NCI-H1930 (cell line): Measurements from ENCODE around the gene CDK5RAP3.
"Not testable (repeated sequence)": the region's sequence is repeated elsewhere in the genome, so short reads cannot be mapped to it uniquely, and the experiment has no call there.

Experiments used
- DNase-seq, 2 experiments: peaks; one replicate each; lab custom pipeline; 2025; lab: John Stamatoyannopoulos, UW

CDK5RAP3 gene

GRCh38 chr17:47975189-47975822, 4.4 kb downstream of the CDK5RAP3 start:
- DNase-seq = no peak

DNA sequence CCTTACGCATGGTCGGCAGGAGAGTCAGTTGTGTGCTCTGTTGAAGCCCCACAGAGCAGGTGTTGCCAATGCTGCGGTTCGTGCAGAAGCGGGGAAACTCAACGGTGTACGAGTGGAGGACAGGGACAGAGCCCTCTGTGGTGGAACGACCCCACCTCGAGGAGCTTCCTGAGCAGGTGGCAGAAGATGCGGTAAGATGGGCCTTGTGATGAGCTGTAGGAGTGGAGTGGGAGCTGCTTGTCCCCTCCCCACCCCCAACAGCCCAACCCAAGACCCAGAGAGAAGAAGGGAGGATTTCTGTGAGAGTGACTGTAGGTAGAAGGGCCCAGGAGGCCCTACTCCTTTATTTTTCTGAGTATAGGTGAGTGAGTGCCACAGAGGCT, 4.9 kb downstream of the CDK5RAP3 start:
- DNase-seq = no peak

DNA sequence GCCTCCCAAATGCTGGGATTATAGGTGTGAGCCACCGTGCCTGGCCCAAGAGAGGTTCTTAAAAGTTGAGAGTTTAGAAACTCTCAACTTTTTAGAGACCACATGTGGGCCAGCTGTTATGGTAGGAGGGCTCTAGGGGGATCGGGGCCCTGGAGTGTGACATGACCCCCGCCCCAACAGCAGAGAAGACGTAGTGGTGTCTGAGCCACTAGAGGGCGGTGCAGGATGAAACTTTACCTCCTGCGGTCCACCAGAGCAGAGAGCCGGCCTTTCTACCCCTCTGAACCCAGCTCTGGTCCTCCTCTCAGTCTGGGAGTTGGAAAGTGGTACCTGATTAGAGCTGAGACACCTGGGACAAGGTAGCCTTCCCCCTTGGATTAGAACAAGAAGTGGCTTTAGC, 7.4 kb downstream of the CDK5RAP3 start:
- peak in 1 of 2 experiments; percentile 30 for DNase-seq

- no peak for DNase-seq
Observed at GRCh38 chr17:47980541-47980940, 9.6 kb downstream of the CDK5RAP3 start.

GRCh38 chr17:47981462-47981861, 10.5 kb downstream of the CDK5RAP3 start:
- DNase-seq = no peak

DNA sequence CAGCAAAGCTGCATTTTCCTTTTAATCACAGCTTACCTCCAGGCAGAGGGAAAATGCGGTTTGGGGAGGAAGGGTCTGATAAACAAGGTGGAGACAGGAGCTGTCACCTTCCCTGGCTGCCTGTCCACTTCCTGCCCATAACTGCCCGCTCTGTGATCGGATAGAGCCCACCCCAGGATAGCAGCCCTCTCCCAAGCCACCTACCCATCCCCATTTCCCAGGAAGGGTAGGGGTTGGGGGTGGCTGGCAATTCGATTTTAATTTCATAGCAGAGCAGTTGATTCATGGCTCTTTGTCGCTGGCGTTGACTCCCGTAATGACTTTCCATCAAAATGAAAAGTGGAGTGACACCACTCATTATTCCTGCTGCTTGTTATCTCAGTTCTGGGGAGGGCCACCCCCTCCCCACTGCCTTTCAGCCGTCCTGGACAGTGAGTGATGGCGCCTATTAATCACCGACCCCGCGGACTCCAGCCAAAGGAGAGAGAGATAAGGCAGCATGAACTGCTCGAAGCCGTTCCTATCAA, 11.2 kb downstream of the CDK5RAP3 start:
- no peak for DNase-seq

DNA sequence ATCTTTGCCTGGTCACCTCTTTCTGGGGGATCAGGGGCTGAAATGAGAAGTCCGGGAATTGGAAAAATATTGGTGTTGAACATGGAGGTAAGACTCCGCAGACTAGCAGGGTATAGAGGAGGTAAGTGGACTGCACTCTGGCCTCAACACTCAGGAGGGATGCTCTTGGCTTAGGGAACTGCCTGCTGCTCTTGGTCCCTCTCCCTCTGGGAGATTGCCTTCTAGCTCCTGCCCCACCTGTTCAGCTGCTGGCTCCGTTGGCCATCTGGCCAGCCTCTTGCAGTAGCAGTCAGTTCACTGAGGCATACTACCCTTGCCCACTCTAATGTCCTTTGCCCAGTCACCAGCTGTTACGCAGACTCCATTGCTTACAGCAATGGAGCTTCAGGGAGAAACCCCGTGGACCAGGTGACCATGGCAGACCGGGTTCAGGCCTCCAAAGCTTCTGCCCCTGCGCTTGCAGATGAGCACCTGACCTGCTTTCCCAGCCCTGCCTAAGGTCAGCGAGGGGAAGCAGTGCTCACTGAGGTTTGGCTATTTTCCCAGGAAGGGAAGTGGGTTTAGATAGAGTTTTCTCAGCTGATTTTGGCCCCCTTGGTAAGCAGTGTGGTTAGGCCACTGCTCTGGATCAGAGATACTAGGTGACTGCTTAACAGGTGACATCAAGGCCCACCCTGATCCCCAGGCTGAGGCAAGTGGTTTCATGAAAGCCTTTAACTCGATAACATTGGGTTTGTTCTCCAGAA, 11.9 kb downstream of the CDK5RAP3 start:
- DNase-seq = no peak

- DNase-seq = no peak
Observed at GRCh38 chr17:47983492-47984223, 12.7 kb downstream of the CDK5RAP3 start.

DNA sequence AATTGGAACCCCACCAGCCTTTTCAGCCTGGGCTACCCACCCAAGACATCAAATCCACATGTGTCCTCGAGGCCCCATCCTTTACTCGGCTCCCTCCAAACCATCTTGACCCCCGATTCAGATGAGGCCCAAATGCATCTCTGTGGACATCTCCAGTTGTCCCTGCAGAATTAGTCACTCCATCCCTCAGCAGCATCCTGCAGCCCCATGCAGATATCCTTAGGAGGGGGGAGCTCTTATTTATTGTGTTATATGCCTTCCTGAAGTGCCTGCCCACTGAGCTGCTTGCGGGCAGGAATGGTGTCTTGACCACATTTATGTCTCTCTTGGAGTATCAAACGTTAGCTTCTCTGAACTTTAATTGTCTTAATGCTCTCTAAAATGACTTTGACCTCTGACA, 15.6 kb downstream of the CDK5RAP3 start:
- no peak for DNase-seq

- DNase-seq = no peak
Observed at GRCh38 chr17:47987240-47987835, 16.4 kb downstream of the CDK5RAP3 start.

GRCh38 chr17:47988445-47988844, 17.5 kb downstream of the CDK5RAP3 start:
- not testable (repeated sequence) for DNase-seq

- DNase-seq = no peak
Observed at GRCh38 chr17:47989159-47989558, 18.2 kb downstream of the CDK5RAP3 start.

- DNase-seq = no peak
Observed at GRCh38 chr17:47989700-47990099, 18.8 kb downstream of the CDK5RAP3 start.

DNA sequence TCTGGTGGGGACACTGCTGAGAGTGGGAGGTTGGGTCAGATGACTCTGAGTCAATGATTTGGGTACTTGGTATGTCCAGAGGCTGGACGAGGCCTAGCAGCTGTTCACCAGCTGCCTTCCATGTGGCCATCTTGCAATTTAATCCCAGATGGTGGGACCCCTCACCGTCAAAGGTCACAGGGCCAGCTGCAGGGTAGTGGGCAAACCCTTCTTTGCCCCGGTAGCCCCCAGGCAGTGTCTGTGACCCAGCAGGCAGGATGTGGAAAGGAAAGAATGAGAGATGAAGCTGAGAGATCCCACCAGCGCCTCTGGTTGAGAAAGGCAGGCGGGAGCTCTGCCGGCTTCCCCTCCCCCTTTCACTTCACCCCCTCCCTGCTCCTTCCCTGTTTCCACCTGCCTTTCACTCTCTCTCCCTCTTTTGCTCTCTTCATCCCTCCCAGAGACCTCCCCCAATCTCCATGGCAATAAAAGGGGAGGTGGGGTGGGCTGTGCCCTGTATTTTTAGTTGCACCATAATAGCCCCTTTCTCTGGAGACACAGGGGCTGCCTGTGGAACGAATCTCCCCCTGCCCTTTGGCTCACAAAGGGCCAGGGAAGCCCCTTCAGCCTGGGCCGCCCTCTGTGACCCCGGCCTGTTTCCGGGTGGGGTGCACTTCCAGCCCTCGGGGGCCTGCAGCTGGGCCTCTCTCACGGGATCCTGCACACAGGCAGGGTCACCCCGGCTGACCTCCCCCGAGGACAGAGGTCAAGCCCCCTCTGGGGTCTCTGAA, 20.2 kb downstream of the CDK5RAP3 start:
- no peak for DNase-seq

- no peak for DNase-seq
Observed at GRCh38 chr17:47992216-47992615, 21.3 kb downstream of the CDK5RAP3 start.

DNA sequence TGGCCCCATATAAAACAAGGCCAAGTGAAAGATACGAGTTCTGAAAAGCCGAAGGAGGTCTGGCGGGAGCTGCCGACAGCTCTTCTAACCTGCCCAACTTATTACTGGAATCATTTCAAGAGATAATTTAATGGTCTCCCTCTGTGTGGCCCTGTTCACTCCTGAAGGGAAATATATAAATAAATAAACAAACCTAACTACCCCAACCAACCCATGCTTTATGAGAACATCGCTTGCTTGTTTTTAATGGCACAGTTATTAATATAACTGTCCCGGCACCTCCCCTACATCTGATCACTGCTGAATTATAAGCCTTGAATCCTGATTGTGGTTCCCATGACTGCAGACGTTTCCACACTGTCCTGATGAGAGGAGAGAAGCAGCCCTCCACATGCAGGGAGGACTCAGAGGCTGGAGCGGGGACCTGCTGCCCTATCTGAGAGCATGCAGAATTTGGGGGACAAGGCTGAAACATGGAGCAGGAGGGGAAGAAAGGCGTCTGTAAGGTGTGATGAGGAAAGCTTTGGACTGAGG, 22.2 kb downstream of the CDK5RAP3 start:
- no peak for DNase-seq

GRCh38 chr17:47993964-47994363, 23.1 kb downstream of the CDK5RAP3 start:
- no peak for DNase-seq

GRCh38 chr17:47994724-47995123, 23.8 kb downstream of the CDK5RAP3 start:
- DNase-seq = no peak

GRCh38 chr17:47995241-47995935, 24.5 kb downstream of the CDK5RAP3 start:
- no peak for DNase-seq

- no peak for DNase-seq
Observed at GRCh38 chr17:47996201-47996600, 25.3 kb downstream of the CDK5RAP3 start.

DNA sequence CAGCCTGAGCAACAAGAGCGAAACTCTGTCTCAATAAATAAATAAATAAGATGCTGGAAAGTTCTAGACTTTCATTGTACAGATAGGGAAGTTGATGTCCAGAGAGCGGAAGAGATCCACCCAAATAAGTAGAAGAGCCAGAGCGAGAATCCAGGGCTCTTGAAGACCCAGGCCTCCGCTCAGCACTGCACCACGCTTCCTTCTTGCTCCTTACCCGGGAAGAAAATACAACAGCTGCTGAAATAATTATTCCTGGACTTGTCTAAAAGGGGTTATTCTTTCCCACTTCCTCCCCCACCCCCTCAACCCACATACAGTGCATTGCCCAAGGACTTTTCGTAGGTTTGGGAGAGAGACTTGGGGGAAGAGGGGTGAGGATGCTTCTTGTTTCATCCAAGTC, 26.7 kb downstream of the CDK5RAP3 start:
- no peak for DNase-seq
